ENCODE results near the gene NBPF3. TPM values are rescaled to one million over a fixed set of nuclear protein-coding genes. Genes with fewer than 3 reads are reported as not detected.

NBPF3 gene
- total RNA-seq, 1 experiment from 2014 or later, result 17.3 TPM

DNA sequence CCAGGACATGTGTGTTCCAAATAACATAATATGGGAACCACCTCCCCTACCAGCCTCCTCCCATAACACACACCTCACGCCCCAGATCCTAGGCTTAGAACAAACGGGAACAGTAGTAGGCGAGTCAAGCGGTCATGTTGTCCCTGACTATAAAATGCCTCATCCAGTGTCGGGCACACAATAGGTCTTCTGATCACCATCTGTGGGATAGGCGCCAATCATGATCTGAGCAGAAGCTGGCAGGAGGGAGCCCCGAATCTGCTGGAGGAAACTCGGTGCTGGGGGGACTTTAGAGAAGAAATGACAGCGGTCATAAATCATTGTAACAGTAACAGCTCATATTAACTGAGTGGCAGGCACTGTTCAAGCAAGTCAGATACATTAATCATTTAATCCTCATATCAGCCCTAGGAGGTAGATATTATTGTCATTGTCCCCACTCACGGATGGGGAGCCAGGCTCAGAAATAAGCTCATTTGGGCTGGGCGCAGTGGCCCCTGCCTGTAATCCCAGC, 82.6 kb downstream of the NBPF3 start (continued):
- no peak for TF ChIP-seq EZH2phosphoT487 (IDR thresholded peaks at IDR 0.05; ENCODE audit: borderline replicate concordance)
- TF ChIP-seq, protein P1, sequence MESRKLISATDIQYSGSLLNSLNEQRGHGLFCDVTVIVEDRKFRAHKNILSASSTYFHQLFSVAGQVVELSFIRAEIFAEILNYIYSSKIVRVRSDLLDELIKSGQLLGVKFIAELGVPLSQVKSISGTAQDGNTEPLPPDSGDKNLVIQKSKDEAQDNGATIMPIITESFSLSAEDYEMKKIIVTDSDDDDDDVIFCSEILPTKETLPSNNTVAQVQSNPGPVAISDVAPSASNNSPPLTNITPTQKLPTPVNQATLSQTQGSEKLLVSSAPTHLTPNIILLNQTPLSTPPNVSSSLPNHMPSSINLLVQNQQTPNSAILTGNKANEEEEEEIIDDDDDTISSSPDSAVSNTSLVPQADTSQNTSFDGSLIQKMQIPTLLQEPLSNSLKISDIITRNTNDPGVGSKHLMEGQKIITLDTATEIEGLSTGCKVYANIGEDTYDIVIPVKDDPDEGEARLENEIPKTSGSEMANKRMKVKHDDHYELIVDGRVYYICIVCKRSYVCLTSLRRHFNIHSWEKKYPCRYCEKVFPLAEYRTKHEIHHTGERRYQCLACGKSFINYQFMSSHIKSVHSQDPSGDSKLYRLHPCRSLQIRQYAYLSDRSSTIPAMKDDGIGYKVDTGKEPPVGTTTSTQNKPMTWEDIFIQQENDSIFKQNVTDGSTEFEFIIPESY (IDR thresholded peaks at IDR 0.05; ENCODE audit: extremely low read depth, insufficient replicate concordance, low read length), result no peak
- no peak for TF ChIP-seq SIN3A (IDR thresholded peaks at IDR 0.05; ENCODE audit: low read depth)
- no peak for TF ChIP-seq TCF7L2 (IDR thresholded peaks at IDR 0.05; ENCODE audit: borderline replicate concordance, extremely low read depth, insufficient read depth, insufficient read length)
- TF ChIP-seq CEBPB (IDR thresholded peaks at IDR 0.05; ENCODE audit: low read depth), result no peak

DNA sequence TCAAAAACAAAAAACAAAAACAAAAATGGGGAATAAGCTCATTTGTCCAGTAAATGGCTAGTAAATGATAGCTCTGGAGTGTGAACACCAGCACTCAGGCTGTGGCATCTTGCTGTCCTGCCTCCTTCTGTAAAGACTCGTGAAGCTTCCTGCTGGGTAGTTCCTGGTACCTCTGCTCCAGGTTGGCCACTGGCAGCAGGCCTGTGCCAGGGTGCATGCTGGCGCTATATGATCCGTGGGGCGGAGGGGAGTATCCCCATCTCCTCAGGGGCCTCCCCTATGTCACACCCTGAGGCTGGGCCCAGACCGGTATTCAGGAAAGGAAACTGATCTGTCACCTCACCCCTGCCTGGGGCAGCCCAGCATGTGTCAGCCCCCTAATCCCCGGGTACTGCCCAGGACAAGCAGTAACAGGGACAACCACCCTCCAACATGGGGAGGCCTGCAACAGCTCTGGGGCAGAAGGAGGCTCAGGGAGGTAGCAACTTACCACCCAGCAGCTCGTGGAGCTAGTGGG, 83.4 kb downstream of the NBPF3 start:
- H3K9ac ChIP-seq (ENCODE audit: low read length), result no peak overlapping the region
- no peak overlapping the region for H2AFZ ChIP-seq (ENCODE audit: low read depth, low read length, poor library complexity, severe bottlenecking)
- H4K20me1 ChIP-seq (ENCODE audit: insufficient read depth), result no peaks in the 10 kb centered on the region
- intact Hi-C loops (cut with micrococcal nuclease), result no loop called here
- RAD21 ChIA-PET (ENCODE audit: low non-redundant PET in 1 of 2, low total read pairs in 2 of 2, uncharacterized antibody in 2 of 2, unreplicated experiment in 2 of 2), result no interaction called here
- H3K4me1 ChIP-seq (ENCODE audit: control insufficient read depth in 1 of 2, insufficient read depth in 2 of 2, low read length in 2 of 2), result peaks cover 0 to 10% of the 10 kb centered on the region in 2 experiments; a peak in 2 of 4 replicates
- DNase-seq (ENCODE audit: low read depth, low spot score), result no peak
- H3K9me3 ChIP-seq (ENCODE audit: control insufficient read depth in 1 of 2, insufficient read depth in 1 of 2, low read depth in 1 of 2, low read length in 2 of 2), result no peaks in the 10 kb centered on the region
- H3K36me3 ChIP-seq (ENCODE audit: control insufficient read depth in 1 of 2, insufficient read depth in 2 of 2, low read length in 2 of 2), result no peaks in the 10 kb centered on the region
- H3K79me2 ChIP-seq (ENCODE audit: insufficient read depth, low read length), result no peaks in the 10 kb centered on the region
- no peak overlapping the region for H3K27ac ChIP-seq (ENCODE audit: low read depth, low read length)
- no TSS peak for BruUV-seq (replicated peaks)
- no peaks in the 10 kb centered on the region for H3K9me2 ChIP-seq (ENCODE audit: insufficient read depth)
- CTCF ChIA-PET, result interaction anchor here (1.4 kb wide), 1 partner anchor 10 kb away, joined by 3 read pairs; no protein-coding TSS in a partner anchor
- H3K4me3 ChIP-seq (replicated peaks in 1 of 2; ENCODE audit: low read depth in 1 of 2, low read length in 2 of 2), result no peak overlapping the region
- TF ChIP-seq CBX3 (IDR thresholded peaks at IDR 0.05; ENCODE audit: low read depth) (no peak), SIN3A (IDR thresholded peaks at IDR 0.05; ENCODE audit: low read depth) (no peak), EGR1 (IDR thresholded peaks at IDR 0.05; ENCODE audit: low read depth) (no peak), ZFX (IDR thresholded peaks at IDR 0.05) (no peak), EZH2phosphoT487 (IDR thresholded peaks at IDR 0.05; ENCODE audit: borderline replicate concordance) (no peak), ELF1 (IDR thresholded peaks at IDR 0.05; ENCODE audit: borderline replicate concordance, low read depth) (no peak), FOSL1 (IDR thresholded peaks at IDR 0.05; ENCODE audit: low read depth) (no peak), RAD21 (IDR thresholded peaks at IDR 0.05; ENCODE audit: low read depth) (no peak), SP1 (IDR thresholded peaks at IDR 0.05; ENCODE audit: low read depth) (no peak), EZH2 (IDR thresholded peaks at IDR 0.05) (no peak), SRF (IDR thresholded peaks at IDR 0.05; ENCODE audit: low read depth) (no peak), POLR2A (IDR thresholded peaks at IDR 0.05; ENCODE audit: borderline replicate concordance, extremely low read depth, insufficient read depth, insufficient read length) (no peak), YY1 (IDR thresholded peaks at IDR 0.05; ENCODE audit: extremely low read depth, insufficient replicate concordance, low read depth, low read length) (no peak)
- TF ChIP-seq, protein P2, sequence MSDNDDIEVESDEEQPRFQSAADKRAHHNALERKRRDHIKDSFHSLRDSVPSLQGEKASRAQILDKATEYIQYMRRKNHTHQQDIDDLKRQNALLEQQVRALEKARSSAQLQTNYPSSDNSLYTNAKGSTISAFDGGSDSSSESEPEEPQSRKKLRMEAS (IDR thresholded peaks at IDR 0.05), result no peak
- TF ChIP-seq, protein P3, sequence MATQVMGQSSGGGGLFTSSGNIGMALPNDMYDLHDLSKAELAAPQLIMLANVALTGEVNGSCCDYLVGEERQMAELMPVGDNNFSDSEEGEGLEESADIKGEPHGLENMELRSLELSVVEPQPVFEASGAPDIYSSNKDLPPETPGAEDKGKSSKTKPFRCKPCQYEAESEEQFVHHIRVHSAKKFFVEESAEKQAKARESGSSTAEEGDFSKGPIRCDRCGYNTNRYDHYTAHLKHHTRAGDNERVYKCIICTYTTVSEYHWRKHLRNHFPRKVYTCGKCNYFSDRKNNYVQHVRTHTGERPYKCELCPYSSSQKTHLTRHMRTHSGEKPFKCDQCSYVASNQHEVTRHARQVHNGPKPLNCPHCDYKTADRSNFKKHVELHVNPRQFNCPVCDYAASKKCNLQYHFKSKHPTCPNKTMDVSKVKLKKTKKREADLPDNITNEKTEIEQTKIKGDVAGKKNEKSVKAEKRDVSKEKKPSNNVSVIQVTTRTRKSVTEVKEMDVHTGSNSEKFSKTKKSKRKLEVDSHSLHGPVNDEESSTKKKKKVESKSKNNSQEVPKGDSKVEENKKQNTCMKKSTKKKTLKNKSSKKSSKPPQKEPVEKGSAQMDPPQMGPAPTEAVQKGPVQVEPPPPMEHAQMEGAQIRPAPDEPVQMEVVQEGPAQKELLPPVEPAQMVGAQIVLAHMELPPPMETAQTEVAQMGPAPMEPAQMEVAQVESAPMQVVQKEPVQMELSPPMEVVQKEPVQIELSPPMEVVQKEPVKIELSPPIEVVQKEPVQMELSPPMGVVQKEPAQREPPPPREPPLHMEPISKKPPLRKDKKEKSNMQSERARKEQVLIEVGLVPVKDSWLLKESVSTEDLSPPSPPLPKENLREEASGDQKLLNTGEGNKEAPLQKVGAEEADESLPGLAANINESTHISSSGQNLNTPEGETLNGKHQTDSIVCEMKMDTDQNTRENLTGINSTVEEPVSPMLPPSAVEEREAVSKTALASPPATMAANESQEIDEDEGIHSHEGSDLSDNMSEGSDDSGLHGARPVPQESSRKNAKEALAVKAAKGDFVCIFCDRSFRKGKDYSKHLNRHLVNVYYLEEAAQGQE (IDR thresholded peaks at IDR 0.05; ENCODE audit: low read depth), result no peak
- TF ChIP-seq, protein P4, sequence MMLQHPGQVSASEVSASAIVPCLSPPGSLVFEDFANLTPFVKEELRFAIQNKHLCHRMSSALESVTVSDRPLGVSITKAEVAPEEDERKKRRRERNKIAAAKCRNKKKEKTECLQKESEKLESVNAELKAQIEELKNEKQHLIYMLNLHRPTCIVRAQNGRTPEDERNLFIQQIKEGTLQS (IDR thresholded peaks at IDR 0.05), result no peak
- POLR2A ChIA-PET, result no interaction called here
- no peaks in the 10 kb centered on the region for H3K27me3 ChIP-seq (ENCODE audit: insufficient read depth, low read length)
- no peak overlapping the region for H3K4me2 ChIP-seq (ENCODE audit: low read length)
- no peak for ATAC-seq
